D721Med (cell line): ENCODE measurements around the gene GDI1.

Experiments
- DNase-seq: peaks from one replicate; pipeline ENCODE4 v3.0.0; 2011; ENCODE audit warnings: low spot score; ENCODE audit not compliant: insufficient read length
- FAIRE-seq: peaks from 2 replicates; lab custom pipeline; 2011; peaks lifted over from hg19 to GRCh38; lab: Jason Lieb, UNC
- CTCF ChIP-seq: IDR thresholded peaks from 2 replicates; pipeline ENCODE4 v1.5.1; 2012; ENCODE audit warnings: mild to moderate bottlenecking, control low read depth; ENCODE audit not compliant: insufficient read depth; ENCODE audit errors: missing control alignments

Gene GDI1

GRCh38 chrX:154471839-154472684, 35.1 kb downstream of the GDI1 start:
- DNase-seq: no peak

GRCh38 chrX:154472685-154473632, 36.0 kb downstream of the GDI1 start:
- DNase-seq (no peak), FAIRE-seq (no peak)
- TF ChIP-seq CTCF: no peak

More at GRCh38 chrX:154471839-154472684, 35.1 kb downstream of the GDI1 start:
- FAIRE-seq: no peak
- no peak for TF ChIP-seq CTCF

- no peak for DNase-seq
- no peak for TF ChIP-seq CTCF
- FAIRE-seq: no peak
Observed at GRCh38 chrX:154473683-154474082, 36.7 kb downstream of the GDI1 start.

GRCh38 chrX:154476821-154477220, 39.9 kb downstream of the GDI1 start:
- no peak for DNase-seq
- no peak for FAIRE-seq
- no peak for TF ChIP-seq CTCF

- TF ChIP-seq CTCF: no peak
- FAIRE-seq: no peak
- DNase-seq: no peak
Observed at GRCh38 chrX:154477891-154478477, 41.0 kb downstream of the GDI1 start.

- no peak for TF ChIP-seq CTCF
- DNase-seq: peak; percentile 69
Observed at GRCh38 chrX:154478728-154479622, 42.0 kb downstream of the GDI1 start, which contains the start of gene LAGE3. TSS of gene LAGE3 (minus strand) at chrX:154479281. CDS start at chrX:154478915, 366 bp downstream.

More at GRCh38 chrX:154478728-154479622, 42.0 kb downstream of the GDI1 start, which contains the start of gene LAGE3:
- no peak for FAIRE-seq
